H1 (cell line): ENCODE results near the gene POU4F2. TPM values are rescaled to one million over a fixed set of nuclear protein-coding genes. Genes with fewer than 3 reads are reported as not detected.

Experiments
- ATF3 ChIP-seq: IDR thresholded peaks from 2 replicates; pipeline ENCODE4 v1.6.1; 2011; ENCODE audit warnings: low read depth, mild to moderate bottlenecking, low read length; ENCODE audit not compliant: insufficient read depth
- BACH1 ChIP-seq: IDR thresholded peaks from 2 replicates; pipeline ENCODE4 v1.6.1; 2012; ENCODE audit warnings: low read length, improper control_type of control experiment
- CBX8 ChIP-seq: fragments of 300-800, 300-1000 bp; sonication (generic); IDR thresholded peaks from 2 replicates; pipeline ENCODE4 v1.7.1; 2016; ENCODE audit warnings: low read depth, low read length, borderline replicate concordance
- CHD2 ChIP-seq: IDR thresholded peaks from 2 replicates; pipeline ENCODE4 v1.6.1; 2012; ENCODE audit warnings: low read length, improper control_type of control experiment
- E2F6 ChIP-seq: IDR thresholded peaks from 2 replicates; pipeline ENCODE4 v1.6.1; 2012; ENCODE audit warnings: inconsistent platforms
- EP300 ChIP-seq, 2 experiments: IDR thresholded peaks; 1 replicate in 1 of 2; 2 replicates in 1 of 2; pipeline ENCODE4 v1.6.1; 2011 to 2012; ENCODE audit warnings: low read depth in 2 of 2, low read length in 2 of 2, mild to moderate bottlenecking in 2 of 2, borderline replicate concordance in 1 of 2, inconsistent platforms in 1 of 2, moderate library complexity in 1 of 2
- JUND ChIP-seq: IDR thresholded peaks from 2 replicates; pipeline ENCODE4 v1.6.1; 2011; ENCODE audit warnings: mild to moderate bottlenecking, improper control_type of control experiment, low read length
- MAX ChIP-seq: IDR thresholded peaks from 2 replicates; pipeline ENCODE4 v1.6.1; 2012; ENCODE audit warnings: inconsistent platforms
- SAP30 ChIP-seq: fragments of 300-600 bp; sonication (generic); IDR thresholded peaks from 2 replicates; pipeline ENCODE4 v1.7.1; 2012; ENCODE audit warnings: low read length, moderate library complexity, mild to moderate bottlenecking, inconsistent platforms; ENCODE audit not compliant: insufficient read depth, insufficient replicate concordance
- SIN3A ChIP-seq, 2 experiments: IDR thresholded peaks in 1 of 2; conservative IDR thresholded peaks in 1 of 2; 2 replicates each; pipeline ENCODE4 v1.6.1; 2011 to 2012; ENCODE audit warnings: low read length in 2 of 2, improper control_type of control experiment in 1 of 2, low read depth in 1 of 2, mild to moderate bottlenecking in 1 of 2
- SP1 ChIP-seq: IDR thresholded peaks from 2 replicates; pipeline ENCODE4 v1.6.1; 2011; ENCODE audit warnings: low read depth, low read length
- TBP ChIP-seq: IDR thresholded peaks from 2 replicates; pipeline ENCODE4 v1.6.1; 2011; ENCODE audit warnings: low read depth, low read length, improper control_type of control experiment
- polyA plus RNA-seq, 7 experiments: library from polyadenylated mRNA; depleted of rRNA in 3 of 7; stranded (reverse) in 5 of 7; unstranded in 2 of 7; fragments of >200 nt in 5 of 7; fragments of 200-250 nt in 2 of 7; gene quantifications; 1 replicate in 5 of 7; 2 replicates in 1 of 7; 4 replicates in 1 of 7; pipeline versions ENCODE4 v1.2.1 to v1.2.3, GENCODE V29; 2011 to 2013; ENCODE audit warnings: missing spikeins in 2 of 7, mixed read lengths in 2 of 7
- total RNA-seq: library from RNA; stranded (reverse); fragmentation: NEBNext Ultra II Directional; extraction: Animal tissue kit (Norgen Biotek cat#: 25700); gene quantifications from 2 replicates; pipeline ENCODE4 v1.2.1, GENCODE V29; 2021

Gene POU4F2
- total and polyA plus RNA-seq, 2 of the 8 experiments (the other 6 are each of a cell fraction or from before 2014, with no cell fraction given) = not detected

- no peak for TF ChIP-seq ATF3
- TF ChIP-seq EP300 (IDR thresholded peaks at IDR 0.05; ENCODE audit: borderline replicate concordance in 1 of 2, low read depth in 2 of 2, low read length in 2 of 2) = no peak
- TF ChIP-seq SAP30 = no peak
- no peak for TF ChIP-seq TBP
- TF ChIP-seq E2F6 = no peak
- no peak for TF ChIP-seq BACH1
- no peak for TF ChIP-seq CHD2
- TF ChIP-seq SIN3A (conservative IDR thresholded peaks at IDR 0.05 in 1 of 2, IDR thresholded peaks at IDR 0.05 in 1 of 2; ENCODE audit: low read depth in 1 of 2, low read length in 2 of 2) = no peak
- no peak for TF ChIP-seq CBX8
- TF ChIP-seq JUND = no peak
- no peak for TF ChIP-seq SP1
- no peak for TF ChIP-seq MAX
Measured at GRCh38 chr4:146655521-146655856, 16.8 kb downstream of the POU4F2 start (continued).
